Hepatic stellate cell (primary cell): ENCODE measurements around the gene BTD.

Experiments
- DNase-seq: peaks from one replicate; pipeline ENCODE4 v3.0.0; 2011; ENCODE audit warnings: low spot score

The BTD gene

GRCh38 chr3:15667484-15667883 is 65.9 kb downstream of the BTD start:
- DNase-seq = no peak

GRCh38 chr3:15673536-15673935 is 72.0 kb downstream of the BTD start:
- DNase-seq = no peak

GRCh38 chr3:15676259-15676658 is 74.7 kb downstream of the BTD start:
- DNase-seq = no peak

- no peak for DNase-seq
These were observed 77.8 kb downstream of the BTD start for GRCh38 chr3:15679306-15679705.

GRCh38 chr3:15681668-15682067 is 80.1 kb downstream of the BTD start:
- DNase-seq = no peak

GRCh38 chr3:15682561-15683185 is 81.1 kb downstream of the BTD start:
- DNase-seq = no peak

- no peak for DNase-seq
These were observed 81.7 kb downstream of the BTD start for GRCh38 chr3:15683253-15683652.

- DNase-seq = no peak
These were observed 84.4 kb downstream of the BTD start for GRCh38 chr3:15685927-15686326.

GRCh38 chr3:15690230-15690629 is 88.7 kb downstream of the BTD start:
- DNase-seq = no peak

- no peak for DNase-seq
These were observed 89.2 kb downstream of the BTD start for GRCh38 chr3:15690748-15691147.

- no peak for DNase-seq
These were observed 91.8 kb downstream of the BTD start for GRCh38 chr3:15693355-15693754.

- no peak for DNase-seq
These were observed 93.1 kb downstream of the BTD start for GRCh38 chr3:15694628-15695027.
